ENCODE measurements around the gene ZBTB12.
"Not testable (repeated sequence)": the region's sequence is repeated elsewhere in the genome, so short reads cannot be mapped to it uniquely, and the experiment has no call there.

ZBTB12 gene

DNA sequence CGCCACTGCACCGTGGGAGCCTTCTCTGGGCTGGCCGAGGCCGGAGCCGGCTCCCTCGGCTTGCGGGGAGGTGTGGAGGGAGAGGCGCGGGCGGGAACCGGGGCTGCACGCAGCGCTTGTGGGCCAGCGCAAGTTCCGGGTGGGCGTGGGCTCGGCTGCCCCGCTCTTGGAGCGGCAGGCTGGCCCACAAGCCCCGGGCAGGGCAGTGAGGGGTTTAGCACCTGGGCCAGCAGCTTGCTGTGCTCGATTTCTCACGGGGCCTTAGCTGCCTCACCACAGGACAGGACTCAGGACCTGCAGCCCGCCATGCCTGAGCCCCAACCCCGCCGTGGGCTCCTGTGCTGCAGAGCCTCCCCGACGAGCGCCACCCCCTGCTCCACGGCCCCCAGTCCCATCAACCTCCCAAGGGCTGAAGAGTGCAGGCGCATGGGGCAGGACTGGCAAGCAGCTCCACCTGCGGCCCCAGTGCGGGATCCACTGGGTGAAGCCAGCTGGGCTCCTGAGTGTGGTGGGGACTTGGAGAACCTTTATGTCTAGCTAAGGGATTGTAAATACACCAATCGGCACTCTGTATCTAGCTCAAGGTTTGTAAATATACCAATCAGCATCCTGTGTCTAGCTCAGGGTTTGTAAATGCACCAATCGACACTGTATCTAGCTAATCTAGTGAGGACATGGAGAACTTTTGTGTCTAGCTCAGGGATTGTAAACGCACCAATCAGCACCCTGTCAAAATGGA lies 49.7 kb downstream of the ZBTB12 start:
- DNase-seq, result not testable (repeated sequence)

DNA sequence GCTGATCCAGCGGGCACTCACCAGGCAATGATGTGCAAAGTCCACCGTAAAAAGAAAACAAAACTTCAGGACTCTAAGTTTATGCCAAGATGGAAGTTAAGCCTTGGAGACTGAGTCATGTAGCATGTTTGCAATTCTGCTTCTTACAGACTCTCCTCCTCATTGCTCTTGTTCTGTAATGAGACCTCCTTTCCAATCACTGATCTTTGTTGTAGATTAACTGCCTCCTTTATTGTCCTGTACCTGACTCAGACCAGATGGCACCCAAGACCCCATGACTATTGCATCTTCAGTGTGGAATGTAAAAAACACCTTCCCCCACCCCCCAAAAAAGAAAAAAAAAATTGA lies 50.4 kb downstream of the ZBTB12 start:
- no peak for DNase-seq

DNA sequence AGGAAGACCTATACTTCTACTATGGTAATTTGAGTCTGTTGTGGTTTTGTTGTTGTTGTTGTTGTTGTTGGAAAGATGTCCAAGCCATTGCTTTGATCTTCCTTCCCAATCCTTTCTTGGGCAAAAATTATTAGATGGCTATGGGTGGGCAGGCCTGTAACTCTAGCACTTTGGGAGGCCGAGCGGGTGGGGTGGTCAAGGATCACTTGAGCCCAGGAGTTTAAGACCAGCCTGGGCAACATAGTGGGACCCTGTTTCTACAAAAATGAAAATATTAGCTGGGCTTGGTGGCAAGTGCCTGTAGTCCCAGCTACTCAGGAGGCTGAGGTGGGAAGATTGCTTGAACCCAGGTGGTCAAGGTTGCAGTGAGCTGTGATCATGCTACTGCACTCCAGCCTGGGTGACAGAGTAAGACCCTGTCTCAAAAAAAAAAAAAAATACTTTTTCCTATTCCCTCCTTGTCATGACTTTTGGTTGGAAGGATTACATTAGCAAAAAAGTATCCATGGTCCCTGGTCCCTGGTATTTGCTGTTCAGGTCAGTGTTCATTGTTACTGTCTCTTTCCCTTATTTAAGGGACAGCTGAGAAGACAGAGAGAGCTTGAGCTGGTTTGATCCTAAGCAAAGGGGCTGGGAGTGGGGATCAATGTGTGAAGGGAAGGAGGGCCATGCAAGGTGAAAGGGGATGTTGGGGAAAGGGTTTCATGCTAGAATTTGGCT lies 51.0 kb downstream of the ZBTB12 start:
- no peak for DNase-seq
